Vagina (tissue), 2 donors: ENCODE results near the gene ENAH. TPM values are rescaled to one million over a fixed set of nuclear protein-coding genes. Genes with fewer than 3 reads are reported as not detected.

Experiments used
- DNase-seq, 2 donors: peaks; one replicate each; pipeline ENCODE4 v3.0.0-alpha.2; 2017; ENCODE audit errors: extremely low spot score in 2 of 2
- H3K27ac ChIP-seq: fragments of 200-600 bp; sonication (generic); one replicate; pipeline ENCODE4 v1.5.1; 2019
- H3K27me3 ChIP-seq: fragments of 200-600 bp; sonication (generic); one replicate; pipeline ENCODE4 v1.5.1; 2019
- H3K36me3 ChIP-seq, 2 donors: fragments of 200-600 bp; sonication (generic); one replicate each; pipeline ENCODE4 v1.5.1; 2017 to 2019
- H3K4me1 ChIP-seq: fragments of 200-600 bp; sonication (generic); one replicate; pipeline ENCODE4 v1.5.1; 2019
- H3K4me3 ChIP-seq, 2 donors: fragments of 200-600 bp; sonication (generic); 1 replicate in 1 of 2; 2 replicates in 1 of 2; pipeline ENCODE4 v1.5.1; 2016 to 2019
- H3K9me3 ChIP-seq: fragments of 200-600 bp; sonication (generic); one replicate; pipeline ENCODE4 v1.5.1; 2019
- POLR2A ChIP-seq, 2 donors: fragments of 450-650 bp; IDR thresholded peaks; one replicate each; pipeline ENCODE4 v1.6.1; 2017; ENCODE audit warnings: antibody characterized with exemption in 2 of 2, mild to moderate bottlenecking in 2 of 2, moderate library complexity in 2 of 2
- POLR2AphosphoS5 ChIP-seq, 2 donors: sonication (generic); formaldehyde crosslinking; IDR thresholded peaks; one replicate each; pipeline ENCODE4 v1.9.0; 2017; ENCODE audit warnings: antibody characterized with exemption in 2 of 2, mild to moderate bottlenecking in 2 of 2, low read depth in 1 of 2; ENCODE audit not compliant: insufficient read depth in 1 of 2
- intact Hi-C: fragments of 100-400 bp; cut with DNase I; formaldehyde crosslinking; loops from one replicate; pipeline ENCODE4 v1.15.1; 2023
- total RNA-seq: library from RNA; depleted of rRNA; stranded (reverse); fragments of >200 nt; gene quantifications from one replicate; pipeline ENCODE4 v1.2.3, GENCODE V29; 2016
- TF ChIP-seq, protein P1 (sequence below), 3 experiments: fragments of 450-650 bp in 2 of 3; fragments of 200-600 bp in 1 of 3; sonication (generic) in 1 of 3; IDR thresholded peaks; one replicate each; pipeline ENCODE4 v1.5.1; 2017 to 2019; ENCODE audit warnings: antibody characterized with exemption in 3 of 3, mild to moderate bottlenecking in 2 of 3, moderate library complexity in 2 of 3

The ENAH gene
- total RNA-seq, 1 donor from 2014 or later: 62.4 TPM

DNA sequence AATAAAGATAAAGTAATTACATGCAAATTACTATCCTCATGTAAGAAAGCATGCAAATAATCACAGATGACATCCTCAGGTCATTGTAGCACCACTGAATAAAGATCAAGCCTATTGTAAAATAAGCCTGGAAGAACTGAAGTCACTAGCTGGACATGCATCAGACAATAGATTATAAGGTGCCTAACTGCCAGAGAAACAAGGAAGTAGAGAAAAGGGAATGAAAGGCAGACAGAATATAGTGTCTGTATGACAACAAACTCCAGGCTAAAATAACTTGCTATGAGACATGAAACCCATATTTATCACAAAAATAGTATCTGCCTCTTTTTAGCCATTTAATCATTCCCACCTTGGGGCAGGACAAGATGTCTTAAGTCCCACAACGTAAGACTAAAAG is 108.7 kb downstream of the ENAH start:
- H3K4me1 ChIP-seq: no peaks in the 10 kb centered on the region
- H3K36me3 ChIP-seq: no peaks in the 10 kb centered on the region
- no peaks in the 10 kb centered on the region for H3K27me3 ChIP-seq
- no peak for DNase-seq
- no peaks in the 10 kb centered on the region for H3K9me3 ChIP-seq
- TF ChIP-seq POLR2AphosphoS5 (IDR thresholded peaks at IDR 0.05; ENCODE audit: insufficient read depth in 1 of 2, low read depth in 1 of 2) (no peak), POLR2A (IDR thresholded peaks at IDR 0.05) (no peak)
- TF ChIP-seq, protein P1, sequence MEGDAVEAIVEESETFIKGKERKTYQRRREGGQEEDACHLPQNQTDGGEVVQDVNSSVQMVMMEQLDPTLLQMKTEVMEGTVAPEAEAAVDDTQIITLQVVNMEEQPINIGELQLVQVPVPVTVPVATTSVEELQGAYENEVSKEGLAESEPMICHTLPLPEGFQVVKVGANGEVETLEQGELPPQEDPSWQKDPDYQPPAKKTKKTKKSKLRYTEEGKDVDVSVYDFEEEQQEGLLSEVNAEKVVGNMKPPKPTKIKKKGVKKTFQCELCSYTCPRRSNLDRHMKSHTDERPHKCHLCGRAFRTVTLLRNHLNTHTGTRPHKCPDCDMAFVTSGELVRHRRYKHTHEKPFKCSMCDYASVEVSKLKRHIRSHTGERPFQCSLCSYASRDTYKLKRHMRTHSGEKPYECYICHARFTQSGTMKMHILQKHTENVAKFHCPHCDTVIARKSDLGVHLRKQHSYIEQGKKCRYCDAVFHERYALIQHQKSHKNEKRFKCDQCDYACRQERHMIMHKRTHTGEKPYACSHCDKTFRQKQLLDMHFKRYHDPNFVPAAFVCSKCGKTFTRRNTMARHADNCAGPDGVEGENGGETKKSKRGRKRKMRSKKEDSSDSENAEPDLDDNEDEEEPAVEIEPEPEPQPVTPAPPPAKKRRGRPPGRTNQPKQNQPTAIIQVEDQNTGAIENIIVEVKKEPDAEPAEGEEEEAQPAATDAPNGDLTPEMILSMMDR (IDR thresholded peaks at IDR 0.05): no peak
- H3K27ac ChIP-seq: no peak overlapping the region
- no peak overlapping the region for H3K4me3 ChIP-seq
- intact Hi-C loops: no loop called here

DNA sequence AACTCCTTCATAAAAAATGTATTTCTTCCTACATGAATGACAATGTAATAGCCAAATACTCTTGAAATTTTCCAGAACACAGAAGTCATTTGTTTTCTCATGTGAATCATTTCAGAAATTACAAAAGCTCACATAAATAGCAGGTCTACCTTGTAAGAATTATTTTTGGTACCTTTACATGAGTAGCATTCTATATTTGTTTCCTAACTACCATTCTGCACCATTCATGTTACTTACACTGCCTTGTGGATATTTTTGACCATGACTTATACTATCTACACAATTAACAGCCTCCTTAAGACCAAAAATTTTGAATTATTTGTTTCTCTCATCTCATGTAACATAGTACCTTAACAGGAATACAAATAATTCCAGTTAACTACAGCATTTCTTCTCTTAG is 109.6 kb downstream of the ENAH start:
- Histone ChIP-seq H3K4me3 (no peak overlapping the region), H3K9me3 (no peaks in the 10 kb centered on the region), H3K4me1 (no peaks in the 10 kb centered on the region), H3K27ac (no peak overlapping the region), H3K36me3 (no peaks in the 10 kb centered on the region), H3K27me3 (no peaks in the 10 kb centered on the region)
- intact Hi-C loops: no loop called here
- DNase-seq: no peak
- TF ChIP-seq POLR2AphosphoS5 (IDR thresholded peaks at IDR 0.05; ENCODE audit: insufficient read depth in 1 of 2, low read depth in 1 of 2) (no peak), POLR2A (IDR thresholded peaks at IDR 0.05) (no peak)
- TF ChIP-seq, protein P1 (IDR thresholded peaks at IDR 0.05): no peak

DNA sequence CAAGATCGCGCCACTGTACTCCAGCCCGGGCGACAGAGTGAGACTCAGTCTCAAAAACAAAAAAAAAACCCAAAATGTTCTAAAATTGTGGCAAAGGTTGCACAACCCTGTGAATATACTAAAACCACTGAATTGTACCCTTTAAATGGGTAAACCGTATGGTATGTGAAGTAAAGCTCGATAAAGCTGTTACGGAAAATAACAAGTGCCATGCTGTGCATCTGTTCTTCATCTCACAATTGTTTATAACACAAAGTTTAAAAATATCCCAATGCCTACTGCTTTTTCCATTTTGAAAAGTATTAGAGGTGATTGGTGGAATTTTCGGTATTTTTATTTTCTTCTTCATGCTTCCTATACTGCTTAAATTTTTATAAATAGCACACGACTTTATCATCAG is 111.5 kb downstream of the ENAH start:
- TF ChIP-seq POLR2A (IDR thresholded peaks at IDR 0.05) (no peak), POLR2AphosphoS5 (IDR thresholded peaks at IDR 0.05; ENCODE audit: insufficient read depth in 1 of 2, low read depth in 1 of 2) (no peak)
- TF ChIP-seq, protein P1 (IDR thresholded peaks at IDR 0.05): no peak
- intact Hi-C loops: no loop called here
- no peak for DNase-seq
- Histone ChIP-seq H3K9me3 (no peaks in the 10 kb centered on the region), H3K4me3 (no peak overlapping the region), H3K4me1 (no peaks in the 10 kb centered on the region), H3K27me3 (no peaks in the 10 kb centered on the region), H3K36me3 (no peaks in the 10 kb centered on the region), H3K27ac (no peak overlapping the region)

GRCh38 chr1:225539575-225539974 is 113.3 kb downstream of the ENAH start:
- no peaks in the 10 kb centered on the region for H3K4me1 ChIP-seq
- intact Hi-C loops: no loop called here
- H3K27ac ChIP-seq: no peak overlapping the region

GRCh38 chr1:225539069-225539468 is 113.9 kb downstream of the ENAH start:
- intact Hi-C loops: no loop called here
- no peak for DNase-seq
- Histone ChIP-seq H3K27me3 (no peaks in the 10 kb centered on the region), H3K9me3 (no peaks in the 10 kb centered on the region), H3K4me1 (no peaks in the 10 kb centered on the region), H3K36me3 (no peaks in the 10 kb centered on the region), H3K4me3 (no peak overlapping the region), H3K27ac (no peak overlapping the region)
- TF ChIP-seq, protein P1 (IDR thresholded peaks at IDR 0.05): no peak
- TF ChIP-seq POLR2AphosphoS5 (IDR thresholded peaks at IDR 0.05; ENCODE audit: insufficient read depth in 1 of 2, low read depth in 1 of 2): no peak
- no peak for TF ChIP-seq POLR2A (IDR thresholded peaks at IDR 0.05)

More at GRCh38 chr1:225539575-225539974, 113.3 kb downstream of the ENAH start:
- H3K36me3 ChIP-seq: no peaks in the 10 kb centered on the region
- H3K4me3 ChIP-seq: no peak overlapping the region
- H3K27me3 ChIP-seq: no peaks in the 10 kb centered on the region
- TF ChIP-seq, protein P1 (IDR thresholded peaks at IDR 0.05): no peak
- TF ChIP-seq POLR2A (IDR thresholded peaks at IDR 0.05) (no peak), POLR2AphosphoS5 (IDR thresholded peaks at IDR 0.05; ENCODE audit: insufficient read depth in 1 of 2, low read depth in 1 of 2) (no peak)
- no peak for DNase-seq
- H3K9me3 ChIP-seq: no peaks in the 10 kb centered on the region
